NCI-H446 treated with DMSO at 0.1 percent for 48 hours (cell line): ENCODE data around the gene GDI1.

Source experiments
- DNase-seq: peaks from one replicate; lab custom pipeline; 2025; lab: John Stamatoyannopoulos, UW

GDI1 gene

DNA sequence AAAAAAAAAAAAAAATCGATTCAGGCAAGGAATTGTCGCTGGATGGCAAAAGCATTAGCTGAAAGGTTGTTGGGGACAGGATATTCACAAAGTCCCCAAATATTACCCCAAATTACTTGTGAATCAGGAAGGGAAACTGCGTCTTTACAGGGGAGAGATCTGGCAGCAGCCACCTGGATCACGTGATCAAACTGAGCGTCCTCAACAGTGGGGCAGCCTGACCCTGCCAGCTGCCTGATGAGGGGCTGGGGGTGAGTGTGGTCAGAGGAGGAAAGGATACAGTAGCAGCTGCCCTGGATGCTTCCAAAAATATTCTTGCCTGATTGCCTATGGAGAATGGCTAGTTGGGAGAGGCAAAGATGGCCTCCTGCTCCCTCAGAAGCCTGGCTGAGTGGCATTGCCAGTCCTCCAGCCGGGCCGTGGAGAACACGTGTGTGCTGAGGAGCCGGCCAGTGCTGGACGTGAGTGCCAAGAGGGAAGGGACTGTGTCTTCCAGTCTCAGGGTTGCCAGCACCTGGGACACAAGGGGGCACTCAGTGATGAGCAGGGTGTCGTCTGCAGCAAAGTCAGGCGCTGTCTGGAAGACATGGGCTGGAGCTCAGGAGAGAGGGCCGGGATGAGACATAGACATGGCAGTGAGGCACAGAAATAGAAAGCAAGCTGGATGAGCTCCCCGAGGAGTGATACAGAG is 45.1 kb downstream of the GDI1 start:
- DNase-seq = no peak

DNA sequence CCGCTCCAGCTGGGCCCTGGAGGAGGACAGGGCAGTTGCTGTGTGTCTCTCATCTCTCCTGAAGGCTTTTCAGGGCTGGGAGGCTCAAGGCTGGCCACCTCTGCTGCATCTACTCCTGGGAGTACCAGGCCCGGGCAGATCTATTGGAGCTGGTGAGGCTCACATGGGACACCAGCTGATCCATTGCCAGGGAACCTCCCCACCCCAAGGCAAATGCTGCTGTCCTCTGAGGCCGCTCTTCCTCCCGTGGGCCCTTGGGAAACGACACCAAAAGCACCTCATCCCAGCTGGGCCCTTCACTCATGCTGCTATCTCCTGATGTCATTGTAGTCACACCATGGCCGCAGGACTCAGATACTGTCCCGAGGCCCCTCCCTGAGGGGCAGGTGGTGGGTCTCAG is 45.8 kb downstream of the GDI1 start:
- no peak for DNase-seq

DNA sequence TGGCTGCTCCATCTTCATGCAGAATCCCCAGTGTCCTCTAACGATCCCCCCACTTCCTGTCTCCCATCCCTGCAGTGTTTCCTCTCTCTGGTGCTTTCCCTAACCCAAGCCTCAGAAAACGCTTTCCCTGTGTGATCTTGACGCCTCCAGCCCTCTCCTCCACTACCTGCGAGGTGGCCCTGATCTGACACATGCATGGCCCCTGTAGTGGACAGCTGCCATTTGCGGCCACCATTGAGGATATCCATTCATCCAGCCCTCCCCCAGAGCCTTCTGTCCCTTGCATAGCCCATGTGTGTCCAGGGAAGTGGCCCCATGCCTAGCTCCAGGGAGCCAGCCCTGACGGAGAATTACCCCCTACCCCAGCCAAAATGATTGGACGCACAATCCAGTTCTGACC is 46.4 kb downstream of the GDI1 start:
- no peak for DNase-seq

DNA sequence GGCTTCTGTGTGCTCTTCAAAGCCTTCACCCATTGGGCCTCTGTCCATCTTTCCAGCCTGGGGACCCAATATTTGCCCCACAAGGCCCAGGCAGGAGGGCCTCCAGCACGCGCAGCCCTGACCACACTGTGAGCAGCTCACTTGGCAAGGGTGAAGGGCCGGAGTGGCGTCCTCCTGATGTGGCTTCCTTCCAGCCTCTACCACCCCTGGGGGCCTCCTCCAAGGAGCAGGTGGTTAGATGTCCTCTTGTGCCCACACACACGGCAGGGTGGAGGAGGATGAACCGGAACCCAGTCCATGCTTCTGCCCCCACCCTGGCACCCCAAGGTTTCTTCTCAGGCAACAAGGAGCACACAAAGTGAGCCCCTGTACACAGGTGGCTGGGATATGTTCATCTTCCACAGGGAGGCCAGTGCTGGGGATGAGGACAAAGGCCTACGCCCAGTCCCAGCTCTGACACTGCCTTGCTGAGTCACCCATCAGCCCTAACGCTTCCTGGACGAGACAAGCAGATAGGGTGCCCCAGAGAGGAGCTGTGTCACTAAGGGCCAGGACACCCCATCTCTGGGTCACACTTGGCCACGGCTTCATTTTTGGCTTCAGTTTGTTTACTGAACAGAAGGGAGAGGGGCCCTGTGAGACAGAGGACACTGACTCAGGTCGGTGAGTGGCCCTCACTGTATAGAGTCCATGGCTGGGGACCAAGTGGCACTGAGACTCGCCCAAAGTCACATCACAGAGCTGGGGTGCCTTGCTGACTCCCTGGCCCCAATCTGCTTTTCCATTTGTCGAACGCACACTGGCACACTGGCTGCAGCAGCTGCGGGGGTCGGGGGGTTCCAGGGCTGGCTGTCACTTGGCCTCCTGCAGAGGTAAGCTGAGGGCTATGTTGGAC is 47.5 kb downstream of the GDI1 start:
- no peak for DNase-seq

DNA sequence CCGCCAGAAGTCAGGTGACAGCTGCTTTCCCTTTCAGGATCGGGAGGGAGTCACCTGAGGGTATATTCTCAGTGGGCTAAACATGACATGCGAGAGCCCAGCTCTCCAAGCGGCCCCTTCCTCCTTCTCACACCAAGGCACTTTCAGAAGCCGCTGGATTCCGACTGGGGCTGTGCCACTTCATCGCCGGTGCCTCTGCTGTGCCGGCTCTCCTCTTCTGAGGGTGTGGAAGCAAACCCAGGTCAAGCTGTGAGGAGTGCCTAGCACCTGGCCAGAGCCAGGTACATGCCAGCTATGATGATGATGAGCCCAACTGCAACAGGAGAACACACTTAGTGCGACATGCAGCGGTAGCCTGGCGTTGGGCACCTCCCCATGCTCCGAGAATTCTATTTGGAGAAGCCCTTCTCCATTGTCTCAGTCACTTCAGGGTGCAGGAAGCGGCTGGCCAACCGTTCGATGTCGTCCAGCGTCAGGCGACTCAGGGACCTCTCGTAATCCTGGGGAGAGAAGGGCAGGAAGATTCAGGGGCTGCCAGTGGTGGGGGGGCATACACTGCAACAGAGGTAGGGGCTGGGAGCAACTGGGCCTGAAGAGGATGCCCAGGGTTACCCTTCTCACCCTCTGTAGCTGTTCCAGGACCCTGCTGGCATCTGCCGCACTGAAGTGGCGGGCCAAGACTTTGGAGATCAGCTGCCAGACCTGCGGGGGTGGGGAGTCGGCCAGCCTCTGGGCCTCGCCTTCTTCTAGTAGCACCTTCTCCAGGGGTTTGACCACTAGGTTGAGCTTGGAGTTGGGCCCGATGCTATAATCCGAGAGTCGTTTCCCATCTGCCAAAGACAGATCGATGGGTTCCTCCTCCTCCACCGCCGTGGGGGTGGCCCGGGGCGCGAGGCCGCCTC is 48.4 kb downstream of the GDI1 start:
- DNase-seq = no peak

DNA sequence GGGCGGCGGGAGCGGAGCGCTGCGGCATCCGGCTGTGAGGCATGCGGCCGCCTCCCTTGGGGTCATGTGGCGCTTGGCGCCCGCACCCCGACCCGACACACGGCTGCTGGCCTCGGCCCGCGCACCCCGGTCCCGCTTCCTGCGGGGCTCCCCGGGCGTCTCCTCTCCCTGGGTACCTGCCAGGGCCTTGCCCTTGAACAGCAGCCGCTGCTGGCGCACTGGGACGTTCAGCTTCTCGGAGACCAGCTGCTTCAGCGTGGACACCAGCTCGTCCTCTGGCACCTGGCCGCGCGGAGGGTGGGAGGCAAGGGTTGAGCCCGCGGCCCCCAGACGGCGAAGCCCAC is 49.1 kb downstream of the GDI1 start:
- no peak for DNase-seq

DNA sequence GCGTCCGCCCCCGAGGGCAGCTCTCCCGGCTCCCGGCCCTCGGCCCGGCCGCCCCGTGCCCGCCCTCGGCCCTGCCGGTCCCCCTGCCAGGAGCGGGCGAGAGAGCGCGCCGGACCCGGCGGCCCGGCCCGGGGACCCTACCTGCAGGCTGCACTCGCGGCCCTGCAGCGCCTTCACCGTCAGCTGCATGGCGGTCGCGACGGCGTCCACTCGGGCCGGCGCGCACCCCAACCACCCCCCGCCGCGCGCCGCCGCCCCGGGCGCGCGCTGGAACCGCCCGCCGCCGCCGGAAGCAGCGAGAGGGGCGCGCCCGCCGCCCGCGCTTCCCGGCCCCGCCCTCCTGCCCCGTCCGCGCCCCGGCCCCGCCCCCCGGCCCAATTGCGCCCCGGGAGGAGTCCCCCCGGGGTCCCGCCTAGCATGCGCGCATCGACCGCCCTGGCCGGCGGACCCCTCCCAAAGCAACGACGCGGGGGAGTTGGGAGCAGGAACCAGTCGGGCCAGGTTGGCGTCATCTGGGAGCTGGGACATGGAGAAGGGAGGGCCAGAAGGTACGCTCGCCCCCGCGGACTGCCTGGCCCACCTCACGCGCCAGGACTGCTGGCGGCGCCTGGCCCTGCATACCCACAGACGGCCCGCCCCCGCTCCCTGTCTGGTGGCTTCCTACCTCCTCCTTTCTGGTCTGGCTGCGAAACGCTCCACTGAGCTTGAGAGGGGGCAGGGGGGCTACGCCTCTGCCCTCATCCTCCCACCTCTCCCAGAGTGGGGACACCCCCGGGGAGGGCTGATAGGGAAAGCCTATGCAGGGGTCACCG is 49.6 kb downstream of the GDI1 start, which contains the start of gene UBL4A:
Gene UBL4A, minus strand, starts transcription at position 220 of the 812 bp plus-strand sequence. Its CDS starts 31 bp downstream, at position 189.
- DNase-seq = peak; percentile 17

DNA sequence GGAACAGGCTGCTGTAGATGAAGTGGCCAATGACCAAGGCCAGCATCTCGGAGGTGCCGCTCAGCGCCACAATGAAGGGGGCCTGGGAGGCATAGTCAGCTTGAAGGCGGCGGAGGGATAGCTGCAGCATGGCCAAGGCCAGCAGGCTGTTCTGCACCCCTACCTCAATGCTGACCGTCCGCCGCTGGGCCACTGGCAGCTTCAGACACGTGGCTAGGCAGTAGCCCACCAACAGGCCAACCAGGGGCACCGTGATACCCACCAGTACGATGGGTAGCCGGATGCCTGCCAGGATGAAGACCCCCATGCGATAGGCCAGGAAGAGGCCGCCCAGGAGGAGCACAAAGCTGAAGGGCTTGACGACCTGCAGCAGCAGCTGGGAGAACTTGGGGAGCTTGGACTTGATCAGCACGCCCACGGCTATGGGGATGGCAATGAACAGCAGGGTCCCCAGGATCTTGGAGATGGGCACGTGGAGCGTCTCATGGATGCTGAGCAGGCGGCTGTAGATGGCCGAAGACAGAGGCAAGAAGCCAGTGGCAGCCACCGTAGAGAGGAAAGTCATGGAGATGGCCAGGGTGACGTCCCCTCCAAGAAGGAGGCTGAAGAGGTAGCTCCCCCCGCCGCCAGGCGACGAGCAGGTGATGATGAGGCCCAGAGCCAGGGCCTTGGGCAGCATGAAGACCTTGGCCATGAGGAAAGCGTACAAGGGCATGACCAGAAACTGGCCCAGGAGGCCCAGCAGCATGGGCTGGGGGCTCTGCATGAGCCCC is 50.8 kb downstream of the GDI1 start:
- DNase-seq = no peak

DNA sequence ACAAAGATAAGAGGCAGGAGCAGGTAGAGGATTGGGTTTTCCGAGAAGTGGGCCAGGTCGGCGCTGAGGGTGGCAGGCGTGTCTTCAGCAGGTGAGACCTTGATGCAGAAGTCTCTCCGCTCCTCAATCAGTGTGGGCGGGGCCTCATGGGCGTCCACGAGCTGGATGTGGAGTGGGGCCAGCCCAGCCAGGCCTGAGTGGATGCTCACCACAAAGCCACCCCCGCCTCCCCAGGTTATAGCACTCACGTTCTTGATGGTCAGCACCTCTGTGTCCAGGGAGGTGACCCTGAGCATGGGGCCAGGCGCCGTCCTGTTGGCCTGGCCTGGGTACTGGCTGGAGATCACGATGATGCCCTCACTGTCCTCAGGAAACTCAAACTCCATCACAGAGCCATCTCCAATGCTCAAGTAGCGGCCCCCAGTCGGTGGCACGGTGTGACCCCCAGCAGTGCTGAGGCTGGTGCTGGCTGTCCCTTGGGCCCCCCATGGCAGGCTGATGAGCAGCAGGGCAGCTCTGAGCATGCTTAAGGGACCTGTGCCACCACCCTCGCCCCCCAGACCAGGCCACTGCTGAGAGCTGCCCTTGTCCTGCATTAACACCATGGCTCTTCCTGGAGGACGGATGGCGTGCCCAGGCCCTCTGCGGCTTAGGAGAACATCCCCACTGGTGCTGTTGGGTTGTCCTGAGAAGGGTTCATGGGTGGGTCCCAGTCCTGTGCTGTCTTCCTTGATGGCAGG is 51.6 kb downstream of the GDI1 start:
- DNase-seq = no peak

DNA sequence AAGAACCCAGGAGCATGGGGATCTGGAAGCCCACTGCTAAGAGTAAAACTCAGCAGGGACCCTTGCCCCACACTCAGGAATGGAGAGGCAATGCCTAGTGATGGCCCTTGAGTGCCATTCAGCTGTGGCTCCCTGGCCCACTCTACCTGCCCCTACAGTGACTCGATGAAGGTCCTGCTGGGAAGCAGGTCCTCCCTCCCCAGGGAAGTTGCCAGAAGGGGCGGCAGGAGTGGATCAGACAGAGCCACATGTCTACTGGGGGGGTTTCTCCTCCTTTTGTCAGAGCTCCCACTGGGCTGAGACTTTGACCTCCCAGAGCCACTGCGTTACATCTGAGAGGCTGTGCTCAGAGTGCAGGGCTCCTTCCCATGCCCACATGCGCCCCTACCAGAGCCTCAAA is 52.2 kb downstream of the GDI1 start:
- DNase-seq = no peak

DNA sequence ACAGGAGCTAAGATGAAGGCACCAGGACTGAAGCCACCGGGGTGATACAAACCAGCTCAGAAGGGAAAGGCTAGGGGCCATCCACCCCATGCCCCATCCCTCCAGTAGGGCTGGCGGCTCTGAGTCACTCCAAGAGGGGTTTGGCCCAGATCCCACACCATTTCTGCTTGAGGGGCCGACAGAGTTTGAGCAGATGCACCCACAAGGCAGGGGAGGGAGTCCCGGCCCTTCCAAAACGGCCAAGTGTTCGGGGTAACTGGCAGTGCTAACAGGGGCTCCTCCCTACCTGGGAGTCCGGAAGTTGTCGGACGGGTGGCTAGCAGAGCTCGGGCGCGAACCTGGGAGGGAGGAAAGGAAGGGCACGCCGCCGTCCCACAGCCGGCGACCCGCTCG is 53.1 kb downstream of the GDI1 start:
- DNase-seq = peak; percentile 2

DNA sequence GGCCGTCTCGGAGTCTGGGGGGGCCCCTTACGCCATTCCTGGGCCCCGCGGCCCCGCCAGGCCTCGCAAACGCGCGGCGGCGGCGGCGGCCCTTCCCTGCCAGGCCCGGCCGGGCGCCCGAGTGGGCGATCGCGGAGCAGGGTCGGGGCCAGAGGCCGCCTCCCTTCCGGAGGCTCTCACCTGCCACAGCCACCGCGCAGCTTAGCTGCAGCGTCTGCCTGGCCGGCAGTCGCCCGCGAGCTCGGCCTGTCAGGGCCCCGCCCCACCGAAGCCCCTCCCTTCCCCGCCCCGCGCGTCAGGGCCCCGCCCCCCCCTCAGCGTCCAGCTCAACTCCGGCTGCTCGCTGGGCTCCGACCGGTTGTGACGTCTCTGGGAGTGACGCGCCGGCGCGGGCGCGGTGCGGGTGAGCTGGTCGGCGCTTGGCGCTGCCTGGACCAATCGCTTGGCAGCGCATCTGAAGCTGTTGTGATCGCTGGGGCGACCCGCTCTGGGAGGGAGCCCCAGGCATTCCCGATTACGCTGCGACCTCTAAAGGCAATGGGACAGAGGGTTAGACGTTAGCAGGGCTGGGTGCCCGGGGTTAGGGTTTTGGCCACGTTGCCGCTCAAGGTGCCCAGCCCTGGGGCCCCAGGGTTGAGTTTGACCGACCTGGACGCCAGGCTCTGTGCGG is 53.6 kb downstream of the GDI1 start, which contains the start of gene SLC10A3:
Gene SLC10A3, minus strand, starts transcription at position 216 of the 670 bp plus-strand sequence. CDS start 1,689 bp downstream, outside the sequence.
- peak; percentile 85 for DNase-seq
